Measurements from ENCODE around the gene INO80B.
A peak's percentile ranks its signal among the peaks of the same experiment; 100 is the strongest.
"Not testable (repeated sequence)": the region's sequence is repeated elsewhere in the genome, so short reads cannot be mapped to it uniquely, and the experiment has no call there.

INO80B gene

GRCh38 chr2:74482801-74483674 is 28.2 kb downstream of the INO80B start, which contains the start of the genes CCDC142 and TTC31:
Gene CCDC142 (minus strand): TSS chr2:74482998. CDS start chr2:74482837, 161 bp downstream.
Gene TTC31 (plus strand): TSS chr2:74483081. CDS start chr2:74483096, 15 bp downstream.
- peak; percentile 93 for DNase-seq (ENCODE audit: low spot score)

- not testable (repeated sequence) for DNase-seq (ENCODE audit: low spot score)
Measured at GRCh38 chr2:74483675-74484164, 28.8 kb downstream of the INO80B start.

- no peak for DNase-seq (ENCODE audit: low spot score)
Measured at GRCh38 chr2:74486141-74486540, 31.3 kb downstream of the INO80B start.

- DNase-seq (ENCODE audit: low spot score): no peak
Measured at GRCh38 chr2:74488643-74489481, 34.0 kb downstream of the INO80B start.

GRCh38 chr2:74489906-74490305 is 35.0 kb downstream of the INO80B start:
- no peak for DNase-seq (ENCODE audit: low spot score)

GRCh38 chr2:74491648-74492544 is 37.0 kb downstream of the INO80B start:
- no peak for DNase-seq (ENCODE audit: low spot score)

GRCh38 chr2:74493546-74493945 is 38.7 kb downstream of the INO80B start:
- no peak for DNase-seq (ENCODE audit: low spot score)

- no peak for DNase-seq (ENCODE audit: low spot score)
Measured at GRCh38 chr2:74495440-74495839, 40.6 kb downstream of the INO80B start.

- no peak for DNase-seq (ENCODE audit: low spot score)
Measured at GRCh38 chr2:74496997-74497776, 42.3 kb downstream of the INO80B start.

GRCh38 chr2:74497777-74498499 is 43.1 kb downstream of the INO80B start:
- DNase-seq (ENCODE audit: low spot score): no peak

GRCh38 chr2:74498500-74499266 is 43.8 kb downstream of the INO80B start:
- no peak for DNase-seq (ENCODE audit: low spot score)

GRCh38 chr2:74499267-74499939 is 44.5 kb downstream of the INO80B start, which contains the start of gene LBX2:
Gene LBX2 (minus strand): TSS chr2:74499603. CDS start chr2:74499537, 66 bp downstream.
- DNase-seq (ENCODE audit: low spot score): no peak

- DNase-seq (ENCODE audit: low spot score): no peak
Measured at GRCh38 chr2:74499940-74500577, 45.2 kb downstream of the INO80B start.

GRCh38 chr2:74500578-74500946 is 45.7 kb downstream of the INO80B start:
- DNase-seq (ENCODE audit: low spot score): no peak

- no peak for DNase-seq (ENCODE audit: low spot score)
Measured at GRCh38 chr2:74501335-74502071, 46.6 kb downstream of the INO80B start.

- DNase-seq (ENCODE audit: low spot score): peak; percentile 65
Measured at GRCh38 chr2:74502147-74502719, 47.3 kb downstream of the INO80B start.

Data from LoVo (cell line).